Gastroesophageal sphincter (tissue), 4 donors: ENCODE results near the gene AGBL5. TPM values are rescaled to one million over a fixed set of nuclear protein-coding genes. Genes with fewer than 3 reads are reported as not detected.

Experiments
- ATAC-seq: fragments of 150-250 bp; one replicate; pipeline ENCODE4 v1.9.1; 2016; ENCODE audit warnings: mild to moderate bottlenecking, moderate library complexity
- H3K27ac ChIP-seq, 4 donors: fragments of 200-600 bp; sonication (generic) in 3 of 4; 1 replicate in 3 of 4; 2 replicates in 1 of 4; pipeline ENCODE4 v1.5.1; 2016 to 2019
- H3K27me3 ChIP-seq: fragments of 200-600 bp; sonication (generic); one replicate; pipeline ENCODE4 v1.5.1; 2019
- H3K36me3 ChIP-seq, 2 donors: fragments of 200-600 bp; sonication (generic); one replicate each; pipeline ENCODE4 v1.5.1; 2019; ENCODE audit warnings: control low read depth in 1 of 2
- H3K4me1 ChIP-seq, 3 donors: fragments of 200-600 bp; sonication (generic); 1 replicate in 2 of 3; 2 replicates in 1 of 3; pipeline ENCODE4 v1.5.1; 2016 to 2019; ENCODE audit warnings: control low read depth in 2 of 3
- H3K4me3 ChIP-seq, 2 donors: fragments of 200-600 bp; sonication (generic); one replicate each; pipeline ENCODE4 v1.5.1; 2019; ENCODE audit warnings: mild to moderate bottlenecking in 1 of 2, moderate library complexity in 1 of 2
- H3K9me3 ChIP-seq, 3 donors: fragments of 200-600 bp; sonication (generic); one replicate each; pipeline ENCODE4 v1.5.1; 2017 to 2019; ENCODE audit warnings: control low read depth in 2 of 3
- EP300 ChIP-seq: sonication (generic); formaldehyde crosslinking; IDR thresholded peaks from one replicate; pipeline ENCODE4 v1.6.1; 2017; ENCODE audit warnings: antibody characterized with exemption, mild to moderate bottlenecking
- POLR2A ChIP-seq, 2 donors: fragments of 450-650 bp; IDR thresholded peaks; one replicate each; pipeline ENCODE4 v1.6.1; 2017; ENCODE audit warnings: antibody characterized with exemption in 2 of 2, mild to moderate bottlenecking in 2 of 2, moderate library complexity in 1 of 2
- POLR2AphosphoS5 ChIP-seq: sonication (generic); formaldehyde crosslinking; IDR thresholded peaks from one replicate; pipeline ENCODE4 v1.6.1; 2017; ENCODE audit warnings: antibody characterized with exemption
- WGBS, 2 donors: methylation state at CpG; one replicate each; pipeline ENCODE4 v1.1.5; 2018; ENCODE audit warnings: low coverage in 1 of 2; 5-methylcytosine and 5-hydroxymethylcytosine counted together
- total RNA-seq, 4 donors: library from RNA; depleted of rRNA; stranded (reverse); fragments of >200 nt; gene quantifications; one replicate each; pipeline ENCODE4 v1.1.0, GENCODE V29; 2016
- TF ChIP-seq, protein P1 (sequence below), 4 experiments: fragments of 200-600 bp in 2 of 4; fragments of 450-650 bp in 2 of 4; sonication (generic) in 1 of 4; IDR thresholded peaks; one replicate each; pipeline ENCODE4 v1.5.1; 2017 to 2019; ENCODE audit warnings: antibody characterized with exemption in 4 of 4, mild to moderate bottlenecking in 2 of 4, moderate library complexity in 2 of 4

Gene AGBL5
- total RNA-seq, 4 donors from 2014 or later = 16.2 to 31.7 (median 23.0) TPM

DNA sequence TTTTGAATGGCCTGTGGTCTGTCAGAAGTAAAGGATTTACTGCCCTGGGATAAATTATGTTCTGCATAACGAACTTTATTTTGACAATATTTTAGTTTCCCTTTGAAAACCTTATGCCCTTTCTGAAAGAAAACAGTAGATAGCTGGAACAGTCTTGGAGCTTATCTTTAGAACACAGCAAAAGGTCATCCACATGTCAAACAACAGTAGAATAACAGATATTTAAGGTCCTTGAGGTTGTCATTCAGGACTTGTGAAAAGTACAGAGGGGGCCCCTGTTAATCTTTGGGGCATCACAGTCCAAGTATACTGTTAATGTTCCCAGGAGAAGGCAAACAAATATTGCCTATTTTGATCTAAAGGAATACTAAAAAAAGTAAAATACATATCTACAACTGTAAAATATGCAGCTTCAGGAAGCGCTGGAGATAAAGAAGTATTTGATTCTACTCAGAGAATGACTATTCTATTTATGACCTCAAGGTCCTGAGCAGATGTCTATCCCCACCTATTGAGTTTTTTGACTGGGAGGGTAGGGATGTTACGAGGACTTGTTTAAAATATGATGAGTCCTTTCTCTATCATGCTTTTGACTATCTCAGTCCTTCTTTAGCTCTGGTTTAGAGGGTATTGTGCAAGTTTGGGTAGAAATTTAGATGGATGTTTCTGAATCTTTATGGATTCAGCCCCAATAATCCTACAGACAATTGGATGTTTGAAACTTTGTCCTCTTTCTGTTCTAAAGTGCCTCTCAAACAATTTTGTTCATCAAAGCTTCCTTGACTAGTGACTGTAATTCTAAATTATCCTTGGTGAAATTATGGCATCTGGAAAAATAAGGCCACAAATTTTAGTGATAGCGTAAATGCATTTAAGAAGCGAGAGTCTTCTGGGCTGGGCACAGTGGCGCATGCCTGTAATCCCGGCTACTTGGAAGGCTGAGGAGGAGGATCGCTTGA, 43.8 kb upstream of the AGBL5 start:
- no peak overlapping the region for H3K4me3 ChIP-seq
- H3K27ac ChIP-seq = no peak overlapping the region
- no peaks in the 10 kb centered on the region for H3K4me1 ChIP-seq
- TF ChIP-seq, protein P1, sequence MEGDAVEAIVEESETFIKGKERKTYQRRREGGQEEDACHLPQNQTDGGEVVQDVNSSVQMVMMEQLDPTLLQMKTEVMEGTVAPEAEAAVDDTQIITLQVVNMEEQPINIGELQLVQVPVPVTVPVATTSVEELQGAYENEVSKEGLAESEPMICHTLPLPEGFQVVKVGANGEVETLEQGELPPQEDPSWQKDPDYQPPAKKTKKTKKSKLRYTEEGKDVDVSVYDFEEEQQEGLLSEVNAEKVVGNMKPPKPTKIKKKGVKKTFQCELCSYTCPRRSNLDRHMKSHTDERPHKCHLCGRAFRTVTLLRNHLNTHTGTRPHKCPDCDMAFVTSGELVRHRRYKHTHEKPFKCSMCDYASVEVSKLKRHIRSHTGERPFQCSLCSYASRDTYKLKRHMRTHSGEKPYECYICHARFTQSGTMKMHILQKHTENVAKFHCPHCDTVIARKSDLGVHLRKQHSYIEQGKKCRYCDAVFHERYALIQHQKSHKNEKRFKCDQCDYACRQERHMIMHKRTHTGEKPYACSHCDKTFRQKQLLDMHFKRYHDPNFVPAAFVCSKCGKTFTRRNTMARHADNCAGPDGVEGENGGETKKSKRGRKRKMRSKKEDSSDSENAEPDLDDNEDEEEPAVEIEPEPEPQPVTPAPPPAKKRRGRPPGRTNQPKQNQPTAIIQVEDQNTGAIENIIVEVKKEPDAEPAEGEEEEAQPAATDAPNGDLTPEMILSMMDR (IDR thresholded peaks at IDR 0.05) = no peak
- no peak for TF ChIP-seq POLR2AphosphoS5
- no peak for TF ChIP-seq POLR2A (IDR thresholded peaks at IDR 0.05)
- no peak for TF ChIP-seq EP300
- no peak for ATAC-seq
- WGBS, 2 donors = 68 to 84% methylated on average over 8 of the region's 8 CpGs
- no peaks in the 10 kb centered on the region for H3K36me3 ChIP-seq
- no peaks in the 10 kb centered on the region for H3K27me3 ChIP-seq
- no peaks in the 10 kb centered on the region for H3K9me3 ChIP-seq

DNA sequence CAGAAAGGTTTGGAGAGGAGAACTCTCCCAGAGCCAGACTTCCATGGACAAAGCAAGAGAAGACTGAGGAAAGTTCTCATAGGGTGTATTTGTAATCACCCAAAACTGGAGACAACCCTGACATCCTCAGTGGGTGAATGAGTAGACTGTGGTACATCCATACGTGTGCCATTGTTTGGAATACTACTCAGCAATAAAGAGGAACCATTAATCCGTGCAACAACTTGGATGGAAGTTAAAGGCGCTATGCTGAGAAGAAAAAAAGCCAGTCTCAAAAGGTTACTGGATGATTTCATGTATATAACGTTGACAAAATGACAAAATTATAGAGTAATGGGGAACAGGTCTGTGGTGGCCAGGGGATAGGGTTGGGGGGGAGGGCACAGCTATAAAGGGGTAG, 42.8 kb upstream of the AGBL5 start:
- ATAC-seq = no peak
- H3K36me3 ChIP-seq = no peaks in the 10 kb centered on the region
- WGBS, 2 donors = 84 to 97% methylated on average over 4 of the region's 4 CpGs
- no peak overlapping the region for H3K4me3 ChIP-seq
- no peaks in the 10 kb centered on the region for H3K27me3 ChIP-seq
- no peak overlapping the region for H3K27ac ChIP-seq
- H3K9me3 ChIP-seq = no peaks in the 10 kb centered on the region
- no peak for TF ChIP-seq POLR2A (IDR thresholded peaks at IDR 0.05)
- TF ChIP-seq POLR2AphosphoS5 = no peak
- TF ChIP-seq EP300 = no peak
- TF ChIP-seq, protein P1 (IDR thresholded peaks at IDR 0.05) = no peak
- no peaks in the 10 kb centered on the region for H3K4me1 ChIP-seq

DNA sequence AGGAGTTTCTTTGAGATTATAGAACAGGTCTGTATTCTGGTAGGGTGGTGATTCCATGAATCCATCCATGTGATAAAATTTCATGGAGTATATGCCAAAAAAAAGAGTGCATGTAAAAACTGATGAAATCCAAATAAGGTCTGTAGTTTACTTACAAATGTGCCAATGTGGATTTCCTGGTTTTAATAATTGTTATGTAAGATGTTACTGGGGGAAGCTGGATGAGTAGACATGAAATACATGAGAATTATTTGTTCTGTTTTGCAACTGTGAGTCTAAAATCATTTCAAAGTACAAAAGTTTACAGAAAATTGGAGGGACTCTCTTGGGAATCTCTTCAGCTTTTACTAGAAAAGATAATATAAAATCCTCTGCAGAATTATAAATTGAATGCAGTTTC, 42.4 kb upstream of the AGBL5 start:
- H3K36me3 ChIP-seq = no peaks in the 10 kb centered on the region
- no peaks in the 10 kb centered on the region for H3K4me1 ChIP-seq
- no peak for ATAC-seq
- no peak overlapping the region for H3K4me3 ChIP-seq
- no peaks in the 10 kb centered on the region for H3K27me3 ChIP-seq
- H3K27ac ChIP-seq = no peak overlapping the region
- TF ChIP-seq POLR2A (IDR thresholded peaks at IDR 0.05) (no peak), EP300 (no peak), POLR2AphosphoS5 (no peak)
- TF ChIP-seq, protein P1 (IDR thresholded peaks at IDR 0.05) = no peak
- no peaks in the 10 kb centered on the region for H3K9me3 ChIP-seq

DNA sequence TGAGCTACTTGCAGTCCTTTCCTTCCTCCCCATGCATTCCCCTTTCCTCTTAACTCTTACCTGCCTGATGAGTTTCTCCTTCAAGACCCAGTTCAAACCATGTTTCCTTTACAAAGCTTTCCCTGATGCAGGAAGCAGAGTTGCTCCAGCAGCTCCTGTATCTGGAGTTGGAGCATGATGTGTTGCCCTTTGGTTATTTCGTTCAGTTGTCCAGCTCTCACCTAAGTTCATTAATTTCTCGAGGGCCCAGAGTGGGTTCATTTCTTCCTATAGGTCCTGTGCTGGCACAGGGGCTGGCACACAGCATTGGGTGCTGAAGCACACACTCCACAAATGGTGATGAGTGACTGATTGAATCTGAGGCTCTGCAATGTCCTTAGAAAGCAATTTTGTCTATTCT, 41.8 kb upstream of the AGBL5 start:
- 60 to 75% methylated on average over 1 to 2 of the region's 2 CpGs for WGBS, 2 donors
- no peaks in the 10 kb centered on the region for H3K27me3 ChIP-seq

More for the DNA sequence above, 41.8 kb upstream of the AGBL5 start:
- Histone ChIP-seq H3K27ac (no peak overlapping the region), H3K9me3 (no peaks in the 10 kb centered on the region), H3K4me3 (no peak overlapping the region), H3K36me3 (no peaks in the 10 kb centered on the region), H3K4me1 (peaks cover 0 to 1% (median 0%) of the 10 kb centered on the region in 3 donors)
- no peak for TF ChIP-seq POLR2A (IDR thresholded peaks at IDR 0.05)
- TF ChIP-seq EP300 = no peak
- TF ChIP-seq, protein P1 (IDR thresholded peaks at IDR 0.05) = no peak
- no peak for TF ChIP-seq POLR2AphosphoS5
- ATAC-seq = no peak
